ENCODE results near the gene PABPC3. TPM values are rescaled to one million over a fixed set of nuclear protein-coding genes. Genes with fewer than 3 reads are reported as not detected.

PABPC3 gene
- total RNA-seq, 2 experiments from 2014 or later: 0.13 to 0.49 TPM

GRCh38 chr13:25046985-25047511 lies 48.9 kb upstream of the PABPC3 start:
- intact Hi-C loops (cut with micrococcal nuclease; ENCODE audit: unreplicated experiment): no loop called here
- no peak for DNase-seq (ENCODE audit: low spot score)
- H3K27ac ChIP-seq (ENCODE audit: low read depth, low read length, poor library complexity, severe bottlenecking): no peak overlapping the region
- H3K36me3 ChIP-seq (ENCODE audit: insufficient read depth, low read length): no peaks in the 10 kb centered on the region
- no peaks in the 10 kb centered on the region for H3K4me1 ChIP-seq (ENCODE audit: insufficient read depth, low read length, poor library complexity, severe bottlenecking)
- ChIA-PET CTCF (ENCODE audit: unreplicated experiment) (no interaction called here), POLR2A (no interaction called here)
- H3K4me2 ChIP-seq (ENCODE audit: low read length): no peak overlapping the region
- no TSS peak for BruUV-seq (replicated peaks)
- H3K4me3 ChIP-seq (ENCODE audit: low read depth, low read length, poor library complexity, severe bottlenecking): no peak overlapping the region
- H3K79me2 ChIP-seq (ENCODE audit: insufficient read depth, low read depth, low read length): no peaks in the 10 kb centered on the region
- no peak overlapping the region for H2AFZ ChIP-seq (ENCODE audit: low read length)
- no peak for TF ChIP-seq EZH2phosphoT487 (IDR thresholded peaks at IDR 0.05; ENCODE audit: borderline replicate concordance, low read depth, low read length)
- H4K20me1 ChIP-seq (ENCODE audit: insufficient read depth, low read length): no peaks in the 10 kb centered on the region
- no peaks in the 10 kb centered on the region for H3K9me2 ChIP-seq (ENCODE audit: insufficient read depth, low read length)
- H3K9me3 ChIP-seq (ENCODE audit: low read length): peaks cover 5% of the 10 kb centered on the region; the same call in 1 of the 2 replicates

- H3K27ac ChIP-seq (ENCODE audit: low read depth, low read length, poor library complexity, severe bottlenecking): no peak overlapping the region
- CTCF ChIA-PET (ENCODE audit: unreplicated experiment): no interaction called here
Measured at GRCh38 chr13:25051065-25051464, 44.9 kb upstream of the PABPC3 start.

GRCh38 chr13:25059166-25059565 lies 36.8 kb upstream of the PABPC3 start:
- Histone ChIP-seq H4K20me1 (ENCODE audit: insufficient read depth, low read length) (no peaks in the 10 kb centered on the region), H3K9me3 (ENCODE audit: low read length) (no peaks in the 10 kb centered on the region), H3K27ac (ENCODE audit: low read depth, low read length, poor library complexity, severe bottlenecking) (no peak overlapping the region), H3K4me2 (ENCODE audit: low read length) (no peak overlapping the region), H3K79me2 (ENCODE audit: insufficient read depth, low read depth, low read length) (no peaks in the 10 kb centered on the region), H2AFZ (ENCODE audit: low read length) (no peak overlapping the region), H3K36me3 (ENCODE audit: insufficient read depth, low read length) (no peaks in the 10 kb centered on the region), H3K9me2 (ENCODE audit: insufficient read depth, low read length) (no peaks in the 10 kb centered on the region), H3K4me1 (ENCODE audit: insufficient read depth, low read length, poor library complexity, severe bottlenecking) (no peaks in the 10 kb centered on the region), H3K4me3 (ENCODE audit: low read depth, low read length, poor library complexity, severe bottlenecking) (no peak overlapping the region)
- BruUV-seq (replicated peaks): no TSS peak
- TF ChIP-seq EZH2phosphoT487 (IDR thresholded peaks at IDR 0.05; ENCODE audit: borderline replicate concordance, low read depth, low read length) (no peak), CTCF (conservative IDR thresholded peaks at IDR 0.05; ENCODE audit: low read length) (no peak)
- CTCF ChIA-PET (ENCODE audit: unreplicated experiment): no interaction called here
- intact Hi-C loops (cut with micrococcal nuclease; ENCODE audit: unreplicated experiment): no loop called here
- POLR2A ChIA-PET: interaction anchor here (0.6 kb wide), 1 partner anchor 52 kb away, joined by 4 read pairs; no protein-coding TSS in a partner anchor
- no peak for DNase-seq (ENCODE audit: low spot score)

More at GRCh38 chr13:25051065-25051464, 44.9 kb upstream of the PABPC3 start:
- DNase-seq (ENCODE audit: low spot score): no peak
- no peak overlapping the region for H3K4me2 ChIP-seq (ENCODE audit: low read length)
- BruUV-seq (replicated peaks): no TSS peak
- H3K79me2 ChIP-seq (ENCODE audit: insufficient read depth, low read depth, low read length): no peaks in the 10 kb centered on the region
- H2AFZ ChIP-seq (ENCODE audit: low read length): no peak overlapping the region
- no peaks in the 10 kb centered on the region for H4K20me1 ChIP-seq (ENCODE audit: insufficient read depth, low read length)
- no peak for TF ChIP-seq EZH2phosphoT487 (IDR thresholded peaks at IDR 0.05; ENCODE audit: borderline replicate concordance, low read depth, low read length)
- no peak for TF ChIP-seq CTCF (conservative IDR thresholded peaks at IDR 0.05; ENCODE audit: low read length)
- H3K4me3 ChIP-seq (ENCODE audit: low read depth, low read length, poor library complexity, severe bottlenecking): no peak overlapping the region
- POLR2A ChIA-PET: no interaction called here
- no peaks in the 10 kb centered on the region for H3K9me2 ChIP-seq (ENCODE audit: insufficient read depth, low read length)
- no peaks in the 10 kb centered on the region for H3K4me1 ChIP-seq (ENCODE audit: insufficient read depth, low read length, poor library complexity, severe bottlenecking)
- no peaks in the 10 kb centered on the region for H3K36me3 ChIP-seq (ENCODE audit: insufficient read depth, low read length)
- peaks cover 5% of the 10 kb centered on the region; the same call in 1 of the 2 replicates for H3K9me3 ChIP-seq (ENCODE audit: low read length)
- intact Hi-C loops (cut with micrococcal nuclease; ENCODE audit: unreplicated experiment): no loop called here
